IPS DF 6.9 (cell line): ENCODE data around the gene RFC5.
"Not testable (repeated sequence)": the region's sequence is repeated elsewhere in the genome, so short reads cannot be mapped to it uniquely, and the experiment has no call there.

Experiments used
- DNase-seq: peaks from one replicate; pipeline ENCODE4 v3.0.0-alpha.2; 2013; ENCODE audit warnings: low read depth, low spot score
- H3K27ac ChIP-seq: one replicate; pipeline ENCODE4 v1.5.1; 2013; ENCODE audit warnings: low read length, control low read depth
- H3K27me3 ChIP-seq: 2 replicates; pipeline ENCODE4 v1.6.1; 2013; ENCODE audit warnings: mild to moderate bottlenecking, low read length; ENCODE audit not compliant: control insufficient read depth, insufficient read depth
- H3K36me3 ChIP-seq: 2 replicates; pipeline ENCODE4 v1.6.1; 2013; ENCODE audit warnings: low read length; ENCODE audit not compliant: control insufficient read depth, insufficient read depth
- H3K4me1 ChIP-seq: 2 replicates; pipeline ENCODE4 v1.6.1; 2013; ENCODE audit warnings: low read length; ENCODE audit not compliant: control insufficient read depth, insufficient read depth
- H3K4me3 ChIP-seq: 2 replicates; pipeline ENCODE4 v1.5.1; 2013; ENCODE audit warnings: mild to moderate bottlenecking, low read length
- H3K9me3 ChIP-seq: 2 replicates; pipeline ENCODE4 v1.6.1; 2013; ENCODE audit warnings: low read length, inconsistent platforms; ENCODE audit not compliant: control insufficient read depth, insufficient read depth
- WGBS: extraction: QIAGEN DNeasy Blood & Tissue Kit; methylation state at CpG from one replicate; pipeline ENCODE4 v1.1.7; 2013; ENCODE audit warnings: mixed read lengths, missing lambda C conversion rate; ENCODE audit not compliant: insufficient read length, insufficient coverage; 5-methylcytosine and 5-hydroxymethylcytosine counted together

The RFC5 gene

GRCh38 chr12:118081521-118081920 lies 65.0 kb downstream of the RFC5 start:
- H3K4me1 ChIP-seq, DNase-seq, H3K27me3 ChIP-seq, H3K27ac ChIP-seq, H3K9me3 ChIP-seq, H3K4me3 ChIP-seq: not testable (repeated sequence)
- peaks cover 11% of the 10 kb centered on the region; the same call in 1 of the 2 replicates for H3K36me3 ChIP-seq
- WGBS, result no CpG with 5 or more reads among the region's 9 CpGs
